ENCODE data around the gene H2AZ2.

DNA sequence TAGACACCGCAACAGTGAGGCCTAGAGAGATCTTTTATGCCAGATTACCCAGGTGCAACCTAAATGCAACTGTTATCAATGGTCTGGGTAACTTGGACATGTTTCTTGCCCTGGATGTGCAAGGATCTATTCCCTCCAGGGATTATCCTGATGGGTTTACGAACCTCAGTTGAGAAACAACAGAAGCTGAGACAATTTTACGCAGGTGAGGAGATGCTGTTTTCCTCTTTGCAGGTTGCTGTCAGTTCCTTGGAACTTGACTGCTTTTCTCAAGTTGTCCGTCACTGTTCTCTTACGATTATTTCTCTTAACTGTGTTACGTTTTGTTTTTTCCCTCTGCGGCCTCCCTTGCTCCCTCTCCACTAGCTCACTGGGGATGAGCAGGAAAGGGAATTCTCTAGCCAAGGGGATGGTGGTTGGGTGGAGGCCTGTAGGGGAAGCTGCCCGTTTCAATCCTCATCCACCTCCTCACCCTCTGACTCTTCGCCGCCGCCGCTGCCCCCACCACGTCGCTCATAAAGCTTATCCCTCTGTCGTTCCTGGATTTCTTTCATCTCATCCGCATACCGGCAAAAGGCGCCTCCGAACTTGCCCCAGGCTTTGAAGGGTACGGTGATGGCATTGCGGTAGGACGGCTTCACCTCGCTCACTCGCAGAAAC is 36.2 kb upstream of the H2AZ2 start:
- TF ChIP-seq EZH2 (IDR thresholded peaks at IDR 0.05; ENCODE audit: low read depth), result no peak
- TF ChIP-seq, protein P1, sequence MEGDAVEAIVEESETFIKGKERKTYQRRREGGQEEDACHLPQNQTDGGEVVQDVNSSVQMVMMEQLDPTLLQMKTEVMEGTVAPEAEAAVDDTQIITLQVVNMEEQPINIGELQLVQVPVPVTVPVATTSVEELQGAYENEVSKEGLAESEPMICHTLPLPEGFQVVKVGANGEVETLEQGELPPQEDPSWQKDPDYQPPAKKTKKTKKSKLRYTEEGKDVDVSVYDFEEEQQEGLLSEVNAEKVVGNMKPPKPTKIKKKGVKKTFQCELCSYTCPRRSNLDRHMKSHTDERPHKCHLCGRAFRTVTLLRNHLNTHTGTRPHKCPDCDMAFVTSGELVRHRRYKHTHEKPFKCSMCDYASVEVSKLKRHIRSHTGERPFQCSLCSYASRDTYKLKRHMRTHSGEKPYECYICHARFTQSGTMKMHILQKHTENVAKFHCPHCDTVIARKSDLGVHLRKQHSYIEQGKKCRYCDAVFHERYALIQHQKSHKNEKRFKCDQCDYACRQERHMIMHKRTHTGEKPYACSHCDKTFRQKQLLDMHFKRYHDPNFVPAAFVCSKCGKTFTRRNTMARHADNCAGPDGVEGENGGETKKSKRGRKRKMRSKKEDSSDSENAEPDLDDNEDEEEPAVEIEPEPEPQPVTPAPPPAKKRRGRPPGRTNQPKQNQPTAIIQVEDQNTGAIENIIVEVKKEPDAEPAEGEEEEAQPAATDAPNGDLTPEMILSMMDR (conservative IDR thresholded peaks at IDR 0.05), result no peak

Measured in PC-9 (cell line).